ENCODE results near the gene TTYH2.

- no peak for TF ChIP-seq GATA2 (IDR thresholded peaks at IDR 0.05; ENCODE audit: low read depth, low read length)
- TF ChIP-seq GATA3 (IDR thresholded peaks at IDR 0.05; ENCODE audit: low read depth, low read length), result no peak
Measured at GRCh38 chr17:74276541-74277009, 63.2 kb downstream of the TTYH2 start.

Data from SH-SY5Y (cell line).